DOHH2 (cell line): ENCODE measurements around the gene PACS2.

Experiments
- H3F3A ChIP-seq: fragments of 200-600 bp; sonication (generic), shearing (Covaris generic); 2 replicates; pipeline ENCODE4 v1.6.0; 2016; ENCODE audit warnings: antibody characterized with exemption, mild to moderate bottlenecking; ENCODE audit not compliant: control insufficient read depth, insufficient read depth
- H3K27ac ChIP-seq: fragments of 200-600 bp; sonication (generic); 2 replicates; pipeline ENCODE4 v1.5.1; 2014; ENCODE audit warnings: low read depth, mild to moderate bottlenecking, low read length, moderate library complexity
- H3K27me3 ChIP-seq: fragments of 200-600 bp; sonication (generic); 2 replicates; pipeline ENCODE4 v1.6.1; 2014; ENCODE audit warnings: mild to moderate bottlenecking, low read length, mixed read lengths; ENCODE audit not compliant: control insufficient read depth
- H3K36me3 ChIP-seq: fragments of 200-600 bp; sonication (generic); 2 replicates; pipeline ENCODE4 v1.6.1; 2014; ENCODE audit warnings: mild to moderate bottlenecking, low read length, moderate library complexity, mixed read lengths; ENCODE audit not compliant: control insufficient read depth
- H3K4me1 ChIP-seq: fragments of 200-600 bp; sonication (generic); 2 replicates; pipeline ENCODE4 v1.6.1; 2014; ENCODE audit warnings: mild to moderate bottlenecking, low read length, mixed read lengths; ENCODE audit not compliant: control insufficient read depth
- H3K4me2 ChIP-seq: fragments of 200-600 bp; sonication (generic); 2 replicates; pipeline ENCODE4 v1.6.0; 2014; ENCODE audit warnings: mild to moderate bottlenecking, low read length, moderate library complexity
- H3K4me3 ChIP-seq: fragments of 200-600 bp; sonication (generic); 2 replicates; pipeline ENCODE4 v1.5.1; 2014; ENCODE audit warnings: mild to moderate bottlenecking, low read length, mixed read lengths
- H3K79me2 ChIP-seq: fragments of 200-600 bp; sonication (generic); 2 replicates; pipeline ENCODE4 v1.6.1; 2014; ENCODE audit warnings: mild to moderate bottlenecking, low read length, mixed read lengths; ENCODE audit not compliant: control insufficient read depth
- H3K9me2 ChIP-seq: fragments of 200-600 bp; sonication (generic); replicated peaks from 2 replicates; pipeline ENCODE4 v1.6.1; 2014; ENCODE audit warnings: mild to moderate bottlenecking, low read length, mixed read lengths; ENCODE audit not compliant: control insufficient read depth
- H3K9me3 ChIP-seq: fragments of 200-600 bp; sonication (generic); 2 replicates; pipeline ENCODE4 v1.6.1; 2014; ENCODE audit warnings: antibody characterized with exemption, low read length, mixed read lengths; ENCODE audit not compliant: control insufficient read depth, insufficient read depth
- H4K20me1 ChIP-seq: fragments of 200-600 bp; sonication (generic); 2 replicates; pipeline ENCODE4 v1.6.0; 2014; ENCODE audit warnings: low read depth, mild to moderate bottlenecking, antibody characterized with exemption, low read length, moderate library complexity; ENCODE audit not compliant: control insufficient read depth, insufficient read depth
- CTCF ChIP-seq: fragments of 200-600 bp; sonication (generic); IDR thresholded peaks from one replicate; pipeline ENCODE4 v1.5.1; 2014; ENCODE audit warnings: antibody characterized with exemption, mild to moderate bottlenecking, low read depth, low read length; ENCODE audit not compliant: poor library complexity, severe bottlenecking
- EZH2phosphoT487 ChIP-seq: fragments of 200-600 bp; sonication (generic); IDR thresholded peaks from 2 replicates; pipeline ENCODE4 v1.6.1; 2017; ENCODE audit warnings: borderline replicate concordance, mild to moderate bottlenecking, antibody characterized with exemption, low read length, moderate library complexity, mixed read lengths

Gene PACS2

GRCh38 chr14:105303949-105304348, 10.6 kb upstream of the PACS2 start:
- no peak overlapping the region for H3K27ac ChIP-seq
- H3K9me3 ChIP-seq, result no peaks in the 10 kb centered on the region
- peaks cover 30% of the 10 kb centered on the region for H3K4me1 ChIP-seq
- H3K9me2 ChIP-seq, result no peaks in the 10 kb centered on the region
- no peaks in the 10 kb centered on the region for H3K27me3 ChIP-seq
- H4K20me1 ChIP-seq, result no peaks in the 10 kb centered on the region
- TF ChIP-seq CTCF (no peak), EZH2phosphoT487 (no peak)
- peaks cover 15% of the 10 kb centered on the region for H3K79me2 ChIP-seq
- H3F3A ChIP-seq, result no peaks in the 10 kb centered on the region
- no peak overlapping the region for H3K4me3 ChIP-seq
- H3K36me3 ChIP-seq, result no peaks in the 10 kb centered on the region
- H3K4me2 ChIP-seq, result no peak overlapping the region

- Histone ChIP-seq H3K4me3 (no peak overlapping the region), H3K36me3 (no peaks in the 10 kb centered on the region), H3K4me1 (peaks cover 27% of the 10 kb centered on the region), H3K9me3 (no peaks in the 10 kb centered on the region), H4K20me1 (no peaks in the 10 kb centered on the region), H3K4me2 (no peak overlapping the region), H3K27me3 (no peaks in the 10 kb centered on the region), H3K79me2 (peaks cover 9% of the 10 kb centered on the region), H3K9me2 (no peaks in the 10 kb centered on the region), H3F3A (no peaks in the 10 kb centered on the region), H3K27ac (no peak overlapping the region)
- TF ChIP-seq EZH2phosphoT487, result no peak
These were observed 10.0 kb upstream of the PACS2 start for GRCh38 chr14:105304565-105304964.

- Histone ChIP-seq H3K4me1 (peaks cover 21% of the 10 kb centered on the region), H3K9me2 (no peaks in the 10 kb centered on the region), H3K4me2 (no peak overlapping the region), H3K27me3 (no peaks in the 10 kb centered on the region), H3K9me3 (no peaks in the 10 kb centered on the region), H3K4me3 (no peak overlapping the region), H3K27ac (no peak overlapping the region), H3K79me2 (peaks cover 1% of the 10 kb centered on the region), H3F3A (no peaks in the 10 kb centered on the region), H4K20me1 (no peaks in the 10 kb centered on the region), H3K36me3 (no peaks in the 10 kb centered on the region)
- no peak for TF ChIP-seq CTCF
- TF ChIP-seq EZH2phosphoT487, result no peak
These were observed 9.2 kb upstream of the PACS2 start for GRCh38 chr14:105305345-105305744.

GRCh38 chr14:105305791-105306190, 8.8 kb upstream of the PACS2 start:
- Histone ChIP-seq H4K20me1 (no peaks in the 10 kb centered on the region), H3F3A (no peaks in the 10 kb centered on the region), H3K9me2 (no peaks in the 10 kb centered on the region), H3K4me1 (peaks cover 21% of the 10 kb centered on the region), H3K79me2 (no peaks in the 10 kb centered on the region), H3K27me3 (no peaks in the 10 kb centered on the region), H3K36me3 (no peaks in the 10 kb centered on the region), H3K27ac (no peak overlapping the region), H3K9me3 (no peaks in the 10 kb centered on the region), H3K4me3 (no peak overlapping the region), H3K4me2 (no peak overlapping the region)
- TF ChIP-seq CTCF (no peak), EZH2phosphoT487 (no peak)
